Trophoblast cell (in vitro differentiated cells and primary cell): ENCODE measurements around the gene LURAP1L.
A peak's percentile ranks its signal among the peaks of the same experiment; 100 is the strongest.

Experiments
- DNase-seq, 2 donors: peaks; one replicate each; pipeline ENCODE4 v3.0.0-alpha.2; 2016
- H2AFZ ChIP-seq: 2 replicates; pipeline ENCODE4 v1.6.1; 2013; ENCODE audit warnings: low read length, moderate library complexity, mild to moderate bottlenecking; ENCODE audit not compliant: insufficient read depth, poor library complexity
- H2AK5ac ChIP-seq: 2 replicates; pipeline ENCODE4 v1.6.1; 2013; ENCODE audit warnings: mild to moderate bottlenecking, low read length
- H2BK120ac ChIP-seq: 2 replicates; pipeline ENCODE4 v1.6.1; 2013; ENCODE audit warnings: low read length, mild to moderate bottlenecking, moderate library complexity; ENCODE audit not compliant: insufficient read depth, poor library complexity
- H2BK12ac ChIP-seq: 2 replicates; pipeline ENCODE4 v1.6.1; 2013; ENCODE audit warnings: mild to moderate bottlenecking, low read length, moderate library complexity
- H2BK5ac ChIP-seq: 2 replicates; pipeline ENCODE4 v1.6.1; 2013; ENCODE audit warnings: low read length, low read depth, moderate library complexity, mild to moderate bottlenecking; ENCODE audit not compliant: poor library complexity
- H3K14ac ChIP-seq: 2 replicates; pipeline ENCODE4 v1.6.1; 2013; ENCODE audit warnings: mild to moderate bottlenecking, low read length
- H3K18ac ChIP-seq: 2 replicates; pipeline ENCODE4 v1.6.1; 2013; ENCODE audit warnings: mild to moderate bottlenecking, low read length
- H3K23ac ChIP-seq: 2 replicates; pipeline ENCODE4 v1.6.1; 2013; ENCODE audit warnings: low read length
- H3K27ac ChIP-seq: 2 replicates; pipeline ENCODE4 v1.5.1; 2013; ENCODE audit warnings: low read depth, mild to moderate bottlenecking, inconsistent platforms, low read length, moderate library complexity
- H3K27me3 ChIP-seq: 2 replicates; pipeline ENCODE4 v1.6.1; 2013; ENCODE audit warnings: inconsistent platforms, mild to moderate bottlenecking, low read length, moderate library complexity; ENCODE audit not compliant: insufficient read depth
- H3K36me3 ChIP-seq, 2 experiments: 1 replicate in 1 of 2; 2 replicates in 1 of 2; pipeline ENCODE4 v1.6.1; 2013; ENCODE audit warnings: low read length in 2 of 2, mild to moderate bottlenecking in 2 of 2, moderate library complexity in 1 of 2; ENCODE audit not compliant: insufficient read depth in 2 of 2, control insufficient read depth in 1 of 2
- H3K4ac ChIP-seq: 2 replicates; pipeline ENCODE4 v1.6.1; 2013; ENCODE audit warnings: low read depth, mild to moderate bottlenecking, low read length, moderate library complexity
- H3K4me1 ChIP-seq, 2 experiments: 1 replicate in 1 of 2; 2 replicates in 1 of 2; pipeline ENCODE4 v1.6.1; 2013; ENCODE audit warnings: low read length in 2 of 2, mild to moderate bottlenecking in 2 of 2, moderate library complexity in 1 of 2; ENCODE audit not compliant: insufficient read depth in 2 of 2, control insufficient read depth in 1 of 2
- H3K4me2 ChIP-seq: 2 replicates; pipeline ENCODE4 v1.6.1; 2013; ENCODE audit warnings: inconsistent platforms, mild to moderate bottlenecking, low read length, moderate library complexity
- H3K4me3 ChIP-seq: 2 replicates; pipeline ENCODE4 v1.5.1; 2013; ENCODE audit warnings: mild to moderate bottlenecking, low read depth, low read length, inconsistent platforms
- H3K79me1 ChIP-seq: one replicate; pipeline ENCODE4 v1.6.1; 2013; ENCODE audit warnings: low read length
- H3K79me2 ChIP-seq: 2 replicates; pipeline ENCODE4 v1.6.1; 2013; ENCODE audit warnings: low read length, mild to moderate bottlenecking; ENCODE audit not compliant: control insufficient read depth, insufficient read depth, poor library complexity
- H3K9ac ChIP-seq: 2 replicates; pipeline ENCODE4 v1.6.1; 2013; ENCODE audit warnings: mild to moderate bottlenecking, low read length
- H3K9me3 ChIP-seq: 2 replicates; pipeline ENCODE4 v1.6.1; 2013; ENCODE audit warnings: low read depth, mild to moderate bottlenecking, control low read depth, inconsistent platforms, low read length; ENCODE audit not compliant: insufficient read depth
- H4K12ac ChIP-seq: 2 replicates; pipeline ENCODE4 v1.6.1; 2013; ENCODE audit warnings: low read depth, mild to moderate bottlenecking, low read length, moderate library complexity
- H4K8ac ChIP-seq: 2 replicates; pipeline ENCODE4 v1.6.1; 2013; ENCODE audit warnings: low read depth, mild to moderate bottlenecking, low read length, moderate library complexity
- H4K91ac ChIP-seq: one replicate; pipeline ENCODE4 v1.6.1; 2013; ENCODE audit warnings: low read depth, mild to moderate bottlenecking, low read length, moderate library complexity
- WGBS: extraction: QIAGEN DNeasy Blood & Tissue Kit; methylation state at CpG from one replicate; pipeline ENCODE4 v1.1.7; 2013; ENCODE audit warnings: missing lambda C conversion rate; ENCODE audit not compliant: insufficient read length, insufficient coverage; ENCODE audit errors: extremely low coverage; 5-methylcytosine and 5-hydroxymethylcytosine counted together

LURAP1L gene

GRCh38 chr9:12818431-12819000, 43.7 kb downstream of the LURAP1L start:
- H2BK12ac ChIP-seq = no peak overlapping the region
- H3K27me3 ChIP-seq = no peaks in the 10 kb centered on the region
- H2AK5ac ChIP-seq = no peak overlapping the region
- H3K79me1 ChIP-seq = no peaks in the 10 kb centered on the region
- H3K9me3 ChIP-seq = no peaks in the 10 kb centered on the region
- H4K8ac ChIP-seq = no peak overlapping the region
- H4K91ac ChIP-seq = no peak overlapping the region
- peaks cover 0 to 2% of the 10 kb centered on the region in 2 experiments for H3K4me1 ChIP-seq
- no peak overlapping the region for H3K4me2 ChIP-seq
- no peak overlapping the region for H3K4ac ChIP-seq
- DNase-seq = peak; percentile 9 to 60
- H4K12ac ChIP-seq = no peak overlapping the region
- no peak overlapping the region for H2BK5ac ChIP-seq
- H3K18ac ChIP-seq = no peak overlapping the region
- H3K23ac ChIP-seq = no peak overlapping the region
- H3K4me3 ChIP-seq = no peak overlapping the region
- H3K36me3 ChIP-seq = peaks cover 2 to 4% of the 10 kb centered on the region in 2 experiments
- no peak overlapping the region for H3K14ac ChIP-seq
- H3K79me2 ChIP-seq = no peaks in the 10 kb centered on the region
- WGBS = no CpG with 5 or more reads among the region's 3 CpGs
- H2BK120ac ChIP-seq = no peak overlapping the region
- no peak overlapping the region for H3K27ac ChIP-seq
- H2AFZ ChIP-seq = no peak overlapping the region
- no peak overlapping the region for H3K9ac ChIP-seq

GRCh38 chr9:12819436-12820185, 44.8 kb downstream of the LURAP1L start:
- H2AK5ac ChIP-seq = no peak overlapping the region
- H3K79me1 ChIP-seq = no peaks in the 10 kb centered on the region
- H3K27ac ChIP-seq = no peak overlapping the region
- no peaks in the 10 kb centered on the region for H3K79me2 ChIP-seq
- no peak overlapping the region for H3K9ac ChIP-seq
- H4K91ac ChIP-seq = no peak overlapping the region
- no peak overlapping the region for H3K14ac ChIP-seq
- DNase-seq = peak; percentile 73 to 82
- no peak overlapping the region for H3K4me3 ChIP-seq
- peaks cover 0 to 2% of the 10 kb centered on the region in 2 experiments for H3K4me1 ChIP-seq
- H2AFZ ChIP-seq = no peak overlapping the region
- H3K4ac ChIP-seq = no peak overlapping the region
- no peak overlapping the region for H4K12ac ChIP-seq
- no peak overlapping the region for H2BK5ac ChIP-seq
- no peak overlapping the region for H3K23ac ChIP-seq
- no peak overlapping the region for H4K8ac ChIP-seq
- no peak overlapping the region for H2BK12ac ChIP-seq
- peaks cover 2 to 4% of the 10 kb centered on the region in 2 experiments for H3K36me3 ChIP-seq
- H3K9me3 ChIP-seq = no peaks in the 10 kb centered on the region
- no peak overlapping the region for H3K4me2 ChIP-seq
- WGBS = no CpG with 5 or more reads among the region's 9 CpGs
- no peak overlapping the region for H3K18ac ChIP-seq
- H3K27me3 ChIP-seq = no peaks in the 10 kb centered on the region
- H2BK120ac ChIP-seq = no peak overlapping the region

GRCh38 chr9:12822111-12822510, 47.3 kb downstream of the LURAP1L start:
- Histone ChIP-seq H2BK5ac (no peak overlapping the region), H3K9ac (no peak overlapping the region), H4K12ac (no peak overlapping the region), H3K79me2 (no peaks in the 10 kb centered on the region), H2BK120ac (no peak overlapping the region), H3K79me1 (peaks cover 5% of the 10 kb centered on the region), H3K36me3 (peaks cover 2 to 4% of the 10 kb centered on the region in 2 experiments), H3K18ac (no peak overlapping the region), H3K4me2 (no peak overlapping the region), H2AFZ (no peak overlapping the region), H3K23ac (no peak overlapping the region), H3K4me1 (peaks cover 0 to 2% of the 10 kb centered on the region in 2 experiments), H3K4ac (no peak overlapping the region), H3K27me3 (no peaks in the 10 kb centered on the region), H3K9me3 (no peaks in the 10 kb centered on the region), H2BK12ac (no peak overlapping the region), H4K8ac (no peak overlapping the region), H3K14ac (no peak overlapping the region), H4K91ac (no peak overlapping the region), H3K4me3 (no peak overlapping the region), H3K27ac (no peak overlapping the region), H2AK5ac (no peak overlapping the region)
- DNase-seq = no peak
- WGBS = no CpG with 5 or more reads among the region's 2 CpGs

- no peak overlapping the region for H2BK5ac ChIP-seq
- no peaks in the 10 kb centered on the region for H3K79me2 ChIP-seq
- no peaks in the 10 kb centered on the region for H3K4me1 ChIP-seq
- no peaks in the 10 kb centered on the region for H3K36me3 ChIP-seq
- H3K23ac ChIP-seq = no peak overlapping the region
- no peak overlapping the region for H3K27ac ChIP-seq
- no peak overlapping the region for H2BK120ac ChIP-seq
- H2BK12ac ChIP-seq = no peak overlapping the region
- H4K12ac ChIP-seq = no peak overlapping the region
- H3K27me3 ChIP-seq = no peaks in the 10 kb centered on the region
- no peak overlapping the region for H3K4me3 ChIP-seq
- H3K4me2 ChIP-seq = no peak overlapping the region
- H2AK5ac ChIP-seq = no peak overlapping the region
- peaks cover 5% of the 10 kb centered on the region for H3K79me1 ChIP-seq
- H3K14ac ChIP-seq = no peak overlapping the region
- H3K9me3 ChIP-seq = no peaks in the 10 kb centered on the region
- H4K8ac ChIP-seq = no peak overlapping the region
- H3K4ac ChIP-seq = no peak overlapping the region
- H2AFZ ChIP-seq = no peak overlapping the region
- H3K9ac ChIP-seq = no peak overlapping the region
- H3K18ac ChIP-seq = no peak overlapping the region
- DNase-seq = no peak
- WGBS = no CpG with 5 or more reads among the region's 3 CpGs
- no peak overlapping the region for H4K91ac ChIP-seq
These were observed 52.2 kb downstream of the LURAP1L start for GRCh38 chr9:12826924-12827565.
